ENCODE results near the gene G0S2.

The G0S2 gene

GRCh38 chr1:209721323-209721722 lies 46.1 kb downstream of the G0S2 start:
- no peak for DNase-seq

- DNase-seq: no peak
Measured at GRCh38 chr1:209723265-209723664, 48.1 kb downstream of the G0S2 start.

- no peak for DNase-seq
Measured at GRCh38 chr1:209723756-209724693, 48.8 kb downstream of the G0S2 start.
